Measurements from ENCODE around the gene FAM216A. TPM values are rescaled to one million over a fixed set of nuclear protein-coding genes. Genes with fewer than 3 reads are reported as not detected.
A peak's percentile ranks its signal among the peaks of the same experiment; 100 is the strongest.

The FAM216A gene
- total and polyA plus RNA-seq, 9 of the 15 experiments (the other 6 are each of a cell fraction or from before 2014, with no cell fraction given): 17.2 to 96.9 (median 48.5) TPM

GRCh38 chr12:110421159-110421661 is 47.4 kb upstream of the FAM216A start (continued):
- TF ChIP-seq HDGF (IDR thresholded peaks at IDR 0.05): no peak
- no peak for TF ChIP-seq ILF3 (IDR thresholded peaks at IDR 0.05; ENCODE audit: borderline replicate concordance)
- TF ChIP-seq BHLHE40 (IDR thresholded peaks at IDR 0.05; ENCODE audit: low read length): no peak
- no peak for TF ChIP-seq CBX2 (IDR thresholded peaks at IDR 0.05; ENCODE audit: insufficient read depth, low read length, poor library complexity, severe bottlenecking)
- no peak for TF ChIP-seq TOE1 (IDR thresholded peaks at IDR 0.05; ENCODE audit: borderline replicate concordance)
- TF ChIP-seq TOE1 (CRISPR knock-in tag; IDR thresholded peaks at IDR 0.05; ENCODE audit: borderline replicate concordance, low read depth): no peak
- TF ChIP-seq POLR2AphosphoS2 (IDR thresholded peaks at IDR 0.05; ENCODE audit: low read length): no peak
- TF ChIP-seq RBFOX2 (IDR thresholded peaks at IDR 0.05; ENCODE audit: low read depth, low read length): no peak
- TF ChIP-seq, protein P1, sequence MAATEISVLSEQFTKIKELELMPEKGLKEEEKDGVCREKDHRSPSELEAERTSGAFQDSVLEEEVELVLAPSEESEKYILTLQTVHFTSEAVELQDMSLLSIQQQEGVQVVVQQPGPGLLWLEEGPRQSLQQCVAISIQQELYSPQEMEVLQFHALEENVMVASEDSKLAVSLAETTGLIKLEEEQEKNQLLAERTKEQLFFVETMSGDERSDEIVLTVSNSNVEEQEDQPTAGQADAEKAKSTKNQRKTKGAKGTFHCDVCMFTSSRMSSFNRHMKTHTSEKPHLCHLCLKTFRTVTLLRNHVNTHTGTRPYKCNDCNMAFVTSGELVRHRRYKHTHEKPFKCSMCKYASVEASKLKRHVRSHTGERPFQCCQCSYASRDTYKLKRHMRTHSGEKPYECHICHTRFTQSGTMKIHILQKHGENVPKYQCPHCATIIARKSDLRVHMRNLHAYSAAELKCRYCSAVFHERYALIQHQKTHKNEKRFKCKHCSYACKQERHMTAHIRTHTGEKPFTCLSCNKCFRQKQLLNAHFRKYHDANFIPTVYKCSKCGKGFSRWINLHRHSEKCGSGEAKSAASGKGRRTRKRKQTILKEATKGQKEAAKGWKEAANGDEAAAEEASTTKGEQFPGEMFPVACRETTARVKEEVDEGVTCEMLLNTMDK (IDR thresholded peaks at IDR 0.05; ENCODE audit: borderline replicate concordance, insufficient read depth, low read depth, low read length, poor library complexity, severe bottlenecking): no peak
- no peak for TF ChIP-seq NR1H2 (CRISPR knock-in tag; IDR thresholded peaks at IDR 0.05)
- TF ChIP-seq RBM25 (IDR thresholded peaks at IDR 0.05; ENCODE audit: low read depth, low read length, severe bottlenecking): no peak
- TF ChIP-seq, protein P2, sequence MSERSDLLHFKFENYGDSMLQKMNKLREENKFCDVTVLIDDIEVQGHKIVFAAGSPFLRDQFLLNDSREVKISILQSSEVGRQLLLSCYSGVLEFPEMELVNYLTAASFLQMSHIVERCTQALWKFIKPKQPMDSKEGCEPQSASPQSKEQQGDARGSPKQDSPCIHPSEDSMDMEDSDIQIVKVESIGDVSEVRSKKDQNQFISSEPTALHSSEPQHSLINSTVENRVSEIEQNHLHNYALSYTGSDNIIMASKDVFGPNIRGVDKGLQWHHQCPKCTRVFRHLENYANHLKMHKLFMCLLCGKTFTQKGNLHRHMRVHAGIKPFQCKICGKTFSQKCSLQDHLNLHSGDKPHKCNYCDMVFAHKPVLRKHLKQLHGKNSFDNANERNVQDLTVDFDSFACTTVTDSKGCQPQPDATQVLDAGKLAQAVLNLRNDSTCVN (CRISPR knock-in tag; IDR thresholded peaks at IDR 0.05): no peak
- TF ChIP-seq ZBTB33 (CRISPR knock-in tag; IDR thresholded peaks at IDR 0.05): no peak
- peak; percentile 97 for TF ChIP-seq NFATC3 (IDR thresholded peaks at IDR 0.05)
- TF ChIP-seq CREBBP (IDR thresholded peaks at IDR 0.05; ENCODE audit: low read depth, low read length): no peak
- TF ChIP-seq ETV6 (IDR thresholded peaks at IDR 0.05; ENCODE audit: borderline replicate concordance in 1 of 2, low read depth in 2 of 2, low read length in 1 of 2): no peak
- TF ChIP-seq ETV6 (CRISPR knock-in tag; IDR thresholded peaks at IDR 0.05; ENCODE audit: borderline replicate concordance): no peak
- no peak for TF ChIP-seq ZNF239 (CRISPR knock-in tag; IDR thresholded peaks at IDR 0.05)
- no peak for TF ChIP-seq POU5F1 (IDR thresholded peaks at IDR 0.05; ENCODE audit: borderline replicate concordance, low read depth, low read length, partially characterized antibody)
- TF ChIP-seq ZNF445 (CRISPR knock-in tag; IDR thresholded peaks at IDR 0.05; ENCODE audit: low read depth): no peak
- no peak for TF ChIP-seq KAT2B (IDR thresholded peaks at IDR 0.05; ENCODE audit: low read depth, low read length)
- no peak for TF ChIP-seq PRPF4 (IDR thresholded peaks at IDR 0.05; ENCODE audit: insufficient read depth, low read depth, low read length, poor library complexity, severe bottlenecking)
- no peak for TF ChIP-seq HCFC1 (IDR thresholded peaks at IDR 0.05; ENCODE audit: low read depth, low read length)

All from K562 (cell line).